HuH-7 (cell line): ENCODE results near the gene CA5A.
"Not testable (repeated sequence)": the region's sequence is repeated elsewhere in the genome, so short reads cannot be mapped to it uniquely, and the experiment has no call there.

ENCODE experiments used
- DNase-seq: peaks from one replicate; pipeline ENCODE4 v3.0.0; 2011; ENCODE audit warnings: low spot score

CA5A gene

GRCh38 chr16:87924041-87924810 is 12.1 kb downstream of the CA5A start:
- DNase-seq: no peak

- no peak for DNase-seq
Measured at GRCh38 chr16:87922250-87922871, 14.0 kb downstream of the CA5A start.

DNA sequence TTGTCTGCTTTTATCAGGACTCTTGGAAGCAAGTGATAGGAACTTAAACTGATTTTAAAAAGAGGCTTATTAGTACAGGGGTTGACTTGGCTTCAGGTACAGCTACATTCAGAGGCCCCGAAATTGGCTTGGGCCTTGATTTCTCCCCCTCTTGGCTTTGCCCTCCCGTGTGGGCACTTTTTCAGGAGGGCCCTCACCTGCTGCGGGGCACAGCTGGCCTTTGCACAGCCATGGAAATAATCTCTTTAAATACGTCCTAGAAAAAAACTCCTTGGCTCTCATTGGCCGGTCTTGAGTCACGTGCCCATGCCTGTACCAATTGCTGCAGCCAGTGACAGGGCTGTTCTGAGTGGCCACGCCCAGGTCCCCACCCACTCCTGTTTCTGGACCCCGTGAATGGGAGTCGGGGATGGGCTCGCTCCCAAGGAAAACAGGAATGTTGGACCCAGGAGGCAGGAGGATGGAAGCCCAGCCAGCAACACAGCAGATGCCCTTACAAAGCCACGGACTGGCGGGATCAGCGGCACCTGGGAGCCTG is 15.0 kb downstream of the CA5A start:
- no peak for DNase-seq

- DNase-seq: no peak
Measured at GRCh38 chr16:87919681-87919994, 16.7 kb downstream of the CA5A start.

DNA sequence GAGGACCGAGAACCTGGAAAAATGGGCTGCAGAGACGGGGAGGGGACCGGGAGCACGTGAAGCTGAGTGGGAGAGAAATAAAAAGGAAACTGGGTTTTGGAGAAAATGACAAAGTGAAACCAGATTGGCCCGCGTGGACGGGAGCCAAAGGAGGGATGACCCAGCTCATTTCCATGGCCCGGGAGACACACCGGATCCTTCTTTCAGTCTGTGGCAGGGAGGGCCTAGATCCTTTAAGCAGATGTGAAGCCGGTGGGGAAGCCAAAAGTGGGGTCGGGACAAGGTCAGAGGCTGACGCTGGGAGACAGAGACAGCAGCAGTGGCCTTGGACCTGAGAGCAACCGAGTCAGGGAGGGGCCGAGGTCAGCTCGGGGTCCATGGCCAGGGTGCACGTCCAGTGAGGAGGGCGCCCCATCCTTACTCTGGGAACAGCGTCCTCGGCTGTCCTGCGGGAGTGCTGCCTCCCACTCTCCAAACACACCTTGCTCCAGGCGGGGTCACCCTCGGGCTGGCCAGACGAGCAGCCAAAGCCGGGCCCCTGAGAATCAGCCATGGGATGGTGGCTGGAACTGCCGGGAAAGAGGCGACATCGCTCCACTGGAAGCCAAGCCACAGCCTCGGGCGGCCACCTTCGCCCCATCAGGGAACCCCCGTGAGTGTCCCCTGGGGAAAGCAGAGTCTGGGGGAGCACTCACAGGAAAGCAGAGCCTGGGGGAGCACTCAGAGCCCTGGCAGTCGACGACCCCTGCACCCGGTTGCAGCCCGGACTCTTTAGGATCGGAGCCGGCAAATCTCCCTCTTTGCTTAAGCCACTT is 17.3 kb downstream of the CA5A start:
- DNase-seq: no peak

DNA sequence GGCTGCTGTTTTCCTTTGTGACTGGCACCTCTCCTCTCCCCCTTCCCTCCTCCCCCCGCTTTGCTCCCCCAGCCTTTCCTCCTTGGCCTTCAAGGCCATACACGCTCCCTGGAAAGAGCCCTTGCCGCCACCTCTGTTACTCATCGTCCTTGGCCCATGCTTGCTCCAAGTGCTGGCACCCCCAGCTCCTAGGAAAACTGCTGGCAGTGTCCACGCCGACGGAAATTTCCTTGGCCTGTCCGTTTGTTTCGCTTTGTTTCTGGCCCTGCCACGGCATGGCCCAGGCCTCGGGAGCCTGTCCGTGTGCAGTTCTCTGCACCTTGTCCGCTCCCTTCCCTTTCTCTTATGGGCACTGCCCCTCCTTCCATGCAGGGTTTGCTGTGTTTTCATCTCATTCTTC is 18.0 kb downstream of the CA5A start:
- no peak for DNase-seq

DNA sequence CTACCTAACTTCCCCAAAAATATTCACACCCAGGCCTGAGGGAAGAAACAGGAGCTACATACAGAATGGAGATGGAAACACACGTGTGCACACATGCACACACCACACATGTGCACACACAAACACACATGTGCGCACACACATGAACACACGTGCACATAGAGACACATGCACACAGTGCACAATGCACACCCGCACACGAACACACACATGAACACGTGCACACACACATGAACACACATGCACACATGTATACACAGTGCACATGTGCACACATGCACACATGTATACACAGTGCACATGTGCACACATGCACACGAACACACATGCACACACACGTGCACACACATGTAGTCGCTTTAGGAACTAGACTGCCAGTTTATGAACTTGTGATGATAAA is 18.8 kb downstream of the CA5A start:
- DNase-seq: no peak

- no peak for DNase-seq
Measured at GRCh38 chr16:87914812-87915211, 21.5 kb downstream of the CA5A start.

DNA sequence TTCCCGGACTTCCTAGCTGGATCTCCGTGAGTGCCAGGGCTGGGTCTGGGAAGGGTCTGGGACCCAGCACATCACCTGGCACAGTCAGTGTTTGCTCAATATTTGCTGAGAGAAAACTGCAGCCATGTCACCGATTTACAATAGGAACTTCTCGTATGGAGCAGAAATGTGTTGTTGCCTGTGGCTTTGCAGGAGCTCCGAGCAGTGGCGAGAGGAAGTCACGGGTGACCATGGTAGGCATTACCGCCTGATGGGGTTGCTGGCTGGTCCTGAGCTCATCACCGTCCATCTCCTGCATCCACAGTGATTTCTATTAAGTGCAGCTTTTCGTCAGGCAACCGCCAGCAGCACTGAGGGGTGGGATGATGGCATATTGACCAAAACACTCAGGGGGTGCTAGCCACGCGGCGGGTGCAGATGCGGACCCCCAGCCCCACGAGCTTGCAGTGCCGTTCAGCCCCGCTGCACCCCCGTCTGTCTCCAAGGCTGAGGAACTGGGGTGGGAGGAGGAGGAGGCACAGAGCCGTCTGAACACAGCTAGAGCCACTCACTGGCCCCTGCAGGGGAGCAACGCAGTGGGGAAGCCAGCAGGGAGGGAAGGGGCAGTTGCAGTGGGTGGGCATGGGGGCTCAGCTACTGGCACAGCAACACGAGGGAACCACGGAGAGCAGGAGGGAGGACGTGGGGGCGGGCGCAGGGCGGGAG is 22.2 kb downstream of the CA5A start:
- not testable (repeated sequence) for DNase-seq

GRCh38 chr16:87912691-87913090 is 23.6 kb downstream of the CA5A start:
- DNase-seq: not testable (repeated sequence)

DNA sequence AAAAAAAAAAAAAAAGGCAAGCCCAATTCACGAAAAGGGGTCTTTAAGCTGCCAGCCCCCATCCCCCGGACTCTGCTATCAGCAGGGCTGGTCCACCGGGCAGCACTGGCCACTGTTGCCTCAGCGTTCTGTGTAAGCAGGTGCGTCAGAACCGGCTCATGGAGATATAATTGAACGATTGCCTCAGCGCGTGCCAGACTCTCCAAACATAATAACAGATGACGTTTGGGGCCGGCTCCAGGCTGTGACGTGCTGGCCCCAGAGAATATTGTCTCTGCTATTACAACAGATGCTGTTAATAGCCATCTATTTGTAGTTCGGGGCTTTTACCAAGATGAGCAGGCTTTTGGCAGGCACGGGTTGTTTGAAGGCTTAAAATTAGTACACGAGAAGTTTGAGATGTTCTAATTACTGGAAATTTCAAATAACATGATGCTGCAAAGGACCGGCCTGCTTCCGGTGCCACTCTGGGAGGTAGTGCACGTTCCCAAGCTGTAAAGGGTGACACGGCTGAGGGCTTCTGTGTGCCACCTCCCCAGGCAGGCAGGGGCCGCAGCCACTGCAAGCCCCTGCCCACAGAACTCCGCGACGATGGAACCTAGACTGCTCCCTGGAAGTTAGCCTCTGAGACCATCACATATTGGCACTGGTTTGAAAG is 25.1 kb downstream of the CA5A start:
- not testable (repeated sequence) for DNase-seq

- peak; percentile 93 for DNase-seq
Measured at GRCh38 chr16:87909203-87909935, 27.0 kb downstream of the CA5A start.

GRCh38 chr16:87908101-87908500 is 28.2 kb downstream of the CA5A start:
- not testable (repeated sequence) for DNase-seq

GRCh38 chr16:87905521-87905920 is 30.8 kb downstream of the CA5A start:
- not testable (repeated sequence) for DNase-seq

GRCh38 chr16:87904963-87905362 is 31.4 kb downstream of the CA5A start:
- not testable (repeated sequence) for DNase-seq

DNA sequence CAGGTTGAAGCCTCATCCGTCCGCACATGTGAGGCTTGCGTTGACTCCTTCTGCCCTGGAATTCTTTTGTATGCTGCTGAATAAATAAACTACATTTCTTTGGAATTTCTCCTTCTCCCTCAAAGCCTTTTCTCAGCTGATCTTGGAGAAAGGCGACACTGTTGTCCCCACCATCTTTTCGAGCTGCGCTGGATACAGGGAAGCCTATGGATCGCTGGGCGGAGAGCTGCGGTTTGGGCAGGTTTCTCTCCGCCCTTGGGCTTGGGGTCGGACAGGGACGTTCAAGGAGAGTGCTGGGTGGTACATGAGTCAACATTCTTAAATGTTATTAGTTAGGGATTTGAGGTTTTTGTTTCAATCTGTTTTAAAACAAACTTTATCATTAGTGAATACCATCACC is 35.8 kb downstream of the CA5A start:
- not testable (repeated sequence) for DNase-seq

- no peak for DNase-seq
Measured at GRCh38 chr16:87897521-87898505, 38.5 kb downstream of the CA5A start.

DNA sequence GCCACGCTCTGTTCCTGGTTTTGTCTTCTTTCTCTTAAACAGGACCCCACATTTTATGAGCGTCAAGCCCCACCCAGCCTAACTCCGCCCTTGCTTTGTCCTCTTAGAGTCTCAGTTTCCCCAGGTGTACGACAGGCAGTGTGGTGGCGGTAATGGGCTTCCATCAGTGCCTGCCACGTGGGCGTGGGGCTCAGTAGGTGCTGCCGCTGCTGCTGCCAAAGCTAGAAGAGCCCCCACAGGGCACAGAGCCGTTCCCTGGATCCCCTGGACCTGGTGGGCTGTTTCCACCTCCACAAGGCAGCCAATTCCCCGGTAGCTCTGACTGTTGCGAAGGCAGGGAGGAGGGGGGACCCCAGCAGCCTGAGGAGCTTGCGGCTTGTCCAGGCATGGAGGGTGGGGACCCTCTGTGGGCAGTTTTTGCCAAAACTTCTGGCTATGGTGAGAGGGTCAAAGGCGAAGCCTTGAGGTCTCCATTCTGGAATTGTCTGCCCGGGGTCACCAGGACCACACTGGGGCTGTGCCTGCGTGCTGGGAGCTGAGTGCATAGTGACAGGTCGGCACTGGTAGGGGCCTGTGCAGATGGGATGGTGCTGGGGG is 39.3 kb downstream of the CA5A start:
- not testable (repeated sequence) for DNase-seq
